Ecto neural progenitor cell (in vitro differentiated cells): ENCODE data around the gene PAM.
A peak's percentile ranks its signal among the peaks of the same experiment; 100 is the strongest.

ENCODE experiments used
- DNase-seq: peaks from one replicate; pipeline ENCODE4 v3.0.0-alpha.2; 2018; ENCODE audit warnings: low spot score

The PAM gene

GRCh38 chr5:102863058-102863457 is 108.0 kb downstream of the PAM start:
- no peak for DNase-seq

- no peak for DNase-seq
Measured at GRCh38 chr5:102863764-102864560, 108.9 kb downstream of the PAM start.

- no peak for DNase-seq
Measured at GRCh38 chr5:102865171-102865509, 110.0 kb downstream of the PAM start.

- DNase-seq = peak; percentile 75
Measured at GRCh38 chr5:102865510-102866236, 110.6 kb downstream of the PAM start.

- DNase-seq = no peak
Measured at GRCh38 chr5:102866237-102866600, 111.1 kb downstream of the PAM start.

GRCh38 chr5:102867992-102868662 is 113.0 kb downstream of the PAM start:
- DNase-seq = no peak

GRCh38 chr5:102869230-102869629 is 114.1 kb downstream of the PAM start:
- no peak for DNase-seq

- DNase-seq = no peak
Measured at GRCh38 chr5:102873379-102873932, 118.4 kb downstream of the PAM start.

GRCh38 chr5:102874054-102874453 is 118.9 kb downstream of the PAM start:
- DNase-seq = no peak

GRCh38 chr5:102875721-102876123 is 120.6 kb downstream of the PAM start:
- DNase-seq = no peak

GRCh38 chr5:102876610-102877009 is 121.5 kb downstream of the PAM start:
- DNase-seq = no peak

- no peak for DNase-seq
Measured at GRCh38 chr5:102879741-102880140, 124.6 kb downstream of the PAM start.

- no peak for DNase-seq
Measured at GRCh38 chr5:102886586-102886985, 131.5 kb downstream of the PAM start.

- no peak for DNase-seq
Measured at GRCh38 chr5:102888483-102888882, 133.4 kb downstream of the PAM start.

- no peak for DNase-seq
Measured at GRCh38 chr5:102889033-102889432, 133.9 kb downstream of the PAM start.

- DNase-seq = no peak
Measured at GRCh38 chr5:102890133-102890532, 135.0 kb downstream of the PAM start.

GRCh38 chr5:102891175-102891574 is 136.1 kb downstream of the PAM start:
- no peak for DNase-seq

- no peak for DNase-seq
Measured at GRCh38 chr5:102893942-102894341, 138.8 kb downstream of the PAM start.

GRCh38 chr5:102895234-102895633 is 140.1 kb downstream of the PAM start:
- DNase-seq = no peak

GRCh38 chr5:102895976-102896375 is 140.9 kb downstream of the PAM start:
- no peak for DNase-seq

- no peak for DNase-seq
Measured at GRCh38 chr5:102901424-102902134, 146.5 kb downstream of the PAM start.

GRCh38 chr5:102902135-102902448 is 147.0 kb downstream of the PAM start:
- DNase-seq = no peak
